PC-9 (cell line): Measurements from ENCODE around the gene SEC31B.

ENCODE experiments used
- CTCF ChIP-seq: fragments of 200-600 bp; sonication (generic); conservative IDR thresholded peaks from 2 replicates; pipeline ENCODE4 v1.6.1; 2017; ENCODE audit warnings: mixed run types, antibody characterized with exemption, mild to moderate bottlenecking, moderate library complexity
- EZH2 ChIP-seq: fragments of 200-600 bp; sonication (generic); IDR thresholded peaks from 2 replicates; pipeline ENCODE4 v1.8.0; 2017; ENCODE audit warnings: antibody characterized with exemption, low read depth

- TF ChIP-seq CTCF (no peak), EZH2 (no peak)
Measured at GRCh38 chr10:100567826-100568225, 48.2 kb upstream of the SEC31B start.
